Ureter (tissue), 1 donor: ENCODE measurements around the gene RAC2. TPM values are rescaled to one million over a fixed set of nuclear protein-coding genes. Genes with fewer than 3 reads are reported as not detected.

Experiments
- DNase-seq: peaks from one replicate; pipeline ENCODE4 v3.0.0-alpha.2; 2020; ENCODE audit warnings: low spot score
- total RNA-seq: library from RNA; stranded (reverse); gene quantifications from one replicate; pipeline ENCODE4 v1.2.4, GENCODE V29; 2023
- donor health status: DM: yes; HTN: yes; CAD: no.

Gene RAC2
- total RNA-seq, 1 donor from 2014 or later = 30.4 TPM

DNA sequence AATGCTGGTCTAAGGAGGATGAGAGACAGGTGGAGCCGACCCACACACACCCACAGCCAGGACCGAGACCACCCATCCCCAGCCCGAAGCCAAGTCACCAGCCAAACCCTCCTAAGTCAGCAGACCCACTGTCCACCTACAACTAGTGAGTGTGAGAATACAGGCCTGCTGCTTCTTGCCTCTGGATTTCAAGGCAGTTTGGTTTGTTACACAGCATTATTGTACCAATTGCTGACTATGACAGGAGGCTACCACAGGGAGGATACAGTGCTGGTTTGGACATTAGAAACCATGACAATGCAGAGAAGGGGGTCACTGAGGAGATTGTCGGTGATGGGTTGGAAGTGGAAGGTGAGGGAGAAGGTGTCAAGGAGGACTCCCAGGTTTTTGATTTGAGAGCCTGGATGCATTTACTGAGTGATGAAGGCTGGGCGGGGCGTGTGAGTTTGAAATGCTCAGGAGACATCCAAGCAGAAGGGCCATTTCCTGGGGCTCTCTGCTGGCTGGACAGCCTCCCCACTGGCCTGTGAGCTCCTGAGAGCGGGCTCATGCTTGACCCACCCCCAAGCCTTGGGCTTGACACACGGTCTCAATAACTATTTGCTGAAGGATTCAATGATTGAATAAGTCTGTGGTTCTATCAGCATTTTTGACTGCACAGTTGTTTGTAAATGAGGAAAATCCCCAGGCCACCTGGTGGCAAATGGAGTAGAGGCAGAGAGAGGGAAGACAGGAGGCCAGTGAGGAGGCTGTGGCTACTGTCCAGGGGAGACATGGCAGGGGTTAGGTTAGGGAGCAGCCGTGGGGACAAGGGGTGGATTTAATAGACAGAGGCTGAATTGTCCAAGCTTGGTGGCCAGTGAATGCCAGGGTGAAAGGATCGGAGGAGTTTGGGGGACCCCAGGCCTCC, 22.4 kb downstream of the RAC2 start:
- DNase-seq = no peak

DNA sequence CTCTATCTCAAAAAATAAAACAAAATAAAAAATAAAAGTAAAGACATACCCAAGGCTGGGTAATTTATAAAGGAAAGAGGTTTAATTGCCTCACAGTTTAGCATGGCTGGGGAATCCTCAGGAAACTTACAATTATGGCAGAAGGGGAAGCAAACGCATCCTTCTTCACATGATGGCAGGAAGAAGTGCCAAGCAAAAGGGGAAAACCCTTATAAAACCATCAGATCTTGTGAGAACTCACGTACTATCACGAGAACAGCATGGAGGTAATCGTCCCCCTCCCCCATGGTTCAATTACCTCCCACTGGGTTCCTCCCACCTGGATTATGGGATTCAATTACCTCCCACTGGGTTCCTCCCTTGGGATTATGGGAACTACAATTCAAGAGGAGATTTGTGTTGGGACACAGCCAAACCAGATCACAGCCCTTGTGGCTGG, 23.5 kb downstream of the RAC2 start:
- no peak for DNase-seq

DNA sequence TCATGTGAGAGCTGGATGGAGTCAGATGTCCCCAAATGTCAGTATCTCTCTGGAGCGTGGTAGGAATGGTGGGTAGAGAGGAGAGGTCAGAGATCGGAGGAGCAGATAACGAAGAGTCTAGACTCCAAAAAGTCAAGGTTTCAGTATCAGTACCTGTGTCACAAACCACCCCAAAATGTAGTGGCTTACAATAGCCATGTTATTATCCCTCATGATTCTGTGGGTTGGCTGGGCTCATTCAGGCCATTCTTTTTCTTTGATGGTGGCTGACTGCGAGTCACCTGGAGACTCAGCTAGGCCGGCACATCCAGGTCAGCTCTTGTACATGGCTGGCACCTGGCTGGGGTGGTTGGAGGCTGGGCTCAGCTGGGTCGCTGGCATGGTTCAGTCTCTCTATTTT, 24.5 kb downstream of the RAC2 start:
- no peak for DNase-seq

DNA sequence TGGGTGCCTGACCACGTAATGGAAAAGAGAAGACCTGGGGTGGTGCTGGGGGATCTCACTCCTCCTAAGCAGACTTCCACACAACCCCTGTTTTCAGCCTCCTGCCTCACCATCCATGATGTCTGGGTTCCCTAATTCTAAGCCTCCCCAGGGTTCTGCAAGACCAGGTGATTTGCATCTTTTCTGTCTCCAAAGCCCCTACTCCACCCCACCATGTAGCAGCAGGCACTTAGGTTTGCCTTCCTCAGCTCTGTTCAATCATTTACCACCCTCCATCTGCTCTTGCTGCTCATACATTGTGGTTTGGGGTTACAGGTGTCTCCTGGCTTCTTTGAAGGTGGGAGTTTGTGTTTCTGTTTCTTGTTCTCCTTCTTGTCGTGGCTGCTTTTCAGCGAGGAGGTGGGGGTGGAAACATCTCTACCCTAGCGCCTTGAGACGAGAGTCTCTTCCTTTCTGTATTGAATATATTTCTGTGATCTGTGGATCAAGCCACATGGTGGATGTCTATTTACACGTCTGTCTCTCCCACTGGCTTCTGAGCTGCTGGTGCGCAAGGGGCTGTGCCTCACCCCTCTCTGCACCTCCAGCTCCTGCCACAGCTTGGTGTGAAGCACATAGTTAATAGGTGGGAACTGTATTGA, 25.2 kb downstream of the RAC2 start:
- DNase-seq = no peak

DNA sequence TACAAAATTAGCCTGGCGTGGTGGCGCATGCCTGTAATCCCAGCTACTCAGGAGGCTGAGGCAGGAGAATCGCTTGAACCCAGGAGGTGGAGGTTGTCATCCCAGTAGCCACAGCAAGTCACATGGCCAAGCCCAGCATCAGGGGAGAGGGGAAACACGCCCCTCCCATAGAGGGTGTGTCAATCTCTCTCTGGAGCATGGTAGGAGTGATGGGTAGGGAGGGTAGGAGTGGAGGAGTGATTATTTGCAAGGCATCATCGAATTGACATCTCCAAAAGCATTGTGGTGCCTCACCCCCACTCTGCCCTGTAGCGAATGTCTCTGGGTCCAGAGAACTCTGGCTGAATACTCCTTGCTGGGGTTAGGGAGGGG, 25.7 kb downstream of the RAC2 start:
- no peak for DNase-seq

DNA sequence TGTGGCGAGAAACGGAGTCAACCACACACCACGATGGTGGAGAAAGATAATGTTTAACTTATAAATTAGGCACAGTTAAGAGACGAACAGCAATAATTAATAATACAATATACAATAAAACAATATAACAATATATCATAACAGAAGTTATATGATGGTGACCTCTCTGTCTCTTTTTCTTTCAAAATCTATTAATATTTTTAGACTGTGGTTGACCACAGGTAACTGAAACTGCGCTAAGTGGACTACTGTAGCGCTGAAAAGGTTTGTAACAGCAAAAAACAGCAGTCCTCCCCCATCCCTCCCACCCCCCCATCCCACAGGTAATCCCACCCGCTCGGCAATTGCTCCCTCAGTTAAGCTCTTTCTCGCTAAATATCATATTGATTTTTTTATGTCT, 28.2 kb downstream of the RAC2 start:
- no peak for DNase-seq

DNA sequence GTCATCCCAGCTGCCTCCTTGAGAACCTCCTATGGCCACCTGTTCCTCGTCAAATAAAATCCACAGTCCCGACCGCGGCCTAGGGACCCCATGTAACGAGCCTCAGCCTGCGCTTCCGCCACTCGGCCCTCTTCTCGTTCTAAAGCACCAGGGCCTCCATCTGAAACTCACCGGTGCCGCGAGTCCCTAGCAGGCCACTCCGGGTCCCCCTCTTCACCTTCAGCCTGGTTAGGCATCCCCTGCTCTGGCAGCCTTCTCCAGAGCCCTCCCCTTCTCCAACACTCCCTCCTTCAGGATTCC, 29.4 kb downstream of the RAC2 start:
- DNase-seq = no peak

DNA sequence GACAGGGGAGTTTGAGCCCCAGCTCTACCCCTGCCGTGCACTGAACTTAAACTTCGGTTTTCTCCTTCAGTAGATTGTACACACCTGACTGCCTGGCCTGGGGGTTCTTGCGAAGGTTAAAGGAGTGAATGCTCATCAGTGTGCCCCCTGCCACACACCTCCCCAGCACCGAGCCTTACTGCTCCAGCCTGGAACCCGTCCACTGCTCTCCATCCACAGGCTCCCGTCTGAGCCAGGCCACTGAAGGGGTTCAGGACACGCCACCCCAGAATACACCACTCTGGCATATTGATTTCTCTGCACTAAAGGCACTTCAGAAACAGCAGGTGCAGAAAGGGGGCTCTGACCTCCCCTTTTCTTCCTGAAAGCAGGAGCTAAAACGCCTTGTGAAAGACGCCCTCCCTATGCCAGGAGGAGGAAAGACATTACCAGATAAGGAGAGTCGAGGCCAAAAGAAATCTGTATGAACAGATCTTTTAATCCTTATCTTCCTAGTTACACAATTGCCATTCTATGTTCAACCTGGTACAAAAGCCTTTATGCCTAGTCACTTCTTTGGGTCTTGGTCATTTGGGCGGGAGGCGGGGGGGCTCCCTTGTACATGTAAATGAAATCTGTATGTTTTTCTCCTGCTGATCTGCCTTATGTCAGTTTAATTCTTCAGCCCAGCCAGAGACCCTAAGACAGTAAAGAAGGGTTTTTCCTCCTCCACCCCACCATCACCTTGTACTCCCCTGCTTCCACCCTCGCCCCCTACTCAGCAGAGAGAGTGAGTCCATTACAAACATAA, 29.9 kb downstream of the RAC2 start:
- no peak for DNase-seq

DNA sequence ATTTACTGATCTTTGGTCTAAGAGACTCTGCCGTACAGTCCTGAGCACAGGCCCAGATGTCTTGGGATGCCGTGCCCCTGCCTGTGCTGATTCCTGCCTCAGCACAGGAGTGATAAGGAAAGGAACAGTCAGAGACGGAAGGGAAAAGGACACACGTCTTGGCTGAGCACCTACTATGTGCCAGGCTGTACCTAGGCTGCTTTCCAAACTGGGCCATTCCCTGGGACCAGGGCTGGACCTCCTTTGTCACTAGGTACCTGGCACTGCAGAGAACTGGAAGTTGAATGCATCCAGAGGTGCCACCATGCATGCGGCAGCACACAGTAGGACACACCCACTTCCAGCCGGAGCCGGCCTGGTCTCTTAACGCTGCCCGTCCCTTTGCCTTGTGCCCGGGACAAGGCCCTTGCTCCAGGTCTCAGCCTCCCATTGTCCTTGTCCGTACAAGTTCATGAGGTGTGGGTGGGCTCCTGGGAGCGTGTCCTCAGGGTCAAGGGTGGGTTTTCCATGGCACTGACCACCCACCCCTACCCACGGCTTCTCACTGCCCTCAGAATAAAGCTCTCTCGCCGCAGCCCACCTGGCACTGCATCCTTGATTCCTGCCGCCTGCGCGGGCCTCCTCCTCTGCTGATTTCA, 30.7 kb downstream of the RAC2 start:
- no peak for DNase-seq

DNA sequence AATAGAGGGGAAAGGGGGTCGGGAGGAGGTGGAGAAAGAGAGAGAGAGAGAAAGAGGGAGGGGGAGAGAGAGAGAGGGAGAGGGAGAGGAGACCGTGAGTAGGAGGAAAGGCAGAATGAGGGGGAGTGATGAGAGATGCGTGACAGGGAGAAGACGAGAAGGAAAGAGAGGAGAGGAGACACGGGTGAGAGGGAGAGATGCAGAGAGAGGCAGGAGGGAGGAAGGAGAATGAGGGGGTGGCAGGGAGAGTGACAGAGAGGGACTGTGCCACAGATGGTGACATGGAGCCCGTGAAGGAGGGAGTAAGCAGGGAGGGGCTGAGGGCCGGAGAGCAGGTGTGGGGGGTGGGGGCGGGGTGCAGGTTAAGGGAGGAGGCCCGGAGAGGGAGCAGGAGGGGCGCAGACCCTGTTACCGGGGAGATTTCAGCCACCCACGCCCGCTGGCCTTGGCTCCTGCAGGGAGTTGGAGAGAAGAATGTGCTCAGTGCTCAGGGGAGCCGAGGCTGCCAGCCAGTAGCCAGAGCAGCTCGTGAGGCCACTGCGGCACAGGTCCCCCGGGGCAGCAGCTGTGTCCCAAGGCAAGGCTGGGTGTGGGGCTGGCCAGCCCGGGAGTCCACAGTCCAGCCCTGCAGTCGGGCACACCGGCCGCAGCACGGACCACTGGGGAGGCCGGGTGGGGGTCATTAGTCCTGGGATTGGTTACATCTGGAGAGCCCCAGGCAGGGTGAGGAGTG, 31.7 kb downstream of the RAC2 start, which contains the start of gene SSTR3:
Gene SSTR3 (minus strand): TSS at position 304 of the 733 bp plus-strand sequence. CDS start 4,674 bp downstream, outside the sequence.
- DNase-seq = no peak

DNA sequence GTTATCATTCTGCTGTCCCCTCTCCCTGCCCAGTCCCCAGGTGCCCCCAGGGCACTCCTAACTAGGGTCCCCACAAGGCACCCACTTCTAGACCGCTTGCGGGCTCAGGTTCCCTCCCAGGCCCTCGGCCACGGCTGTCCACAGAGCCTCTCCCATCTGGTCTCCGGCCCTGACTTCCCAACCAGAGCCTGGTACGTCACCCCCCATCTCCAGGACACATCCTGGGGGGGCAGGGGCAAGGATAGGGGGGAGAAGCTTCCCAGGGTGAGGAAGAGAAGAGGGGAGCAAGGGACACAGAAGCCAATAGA, 32.2 kb downstream of the RAC2 start:
- DNase-seq = no peak

DNA sequence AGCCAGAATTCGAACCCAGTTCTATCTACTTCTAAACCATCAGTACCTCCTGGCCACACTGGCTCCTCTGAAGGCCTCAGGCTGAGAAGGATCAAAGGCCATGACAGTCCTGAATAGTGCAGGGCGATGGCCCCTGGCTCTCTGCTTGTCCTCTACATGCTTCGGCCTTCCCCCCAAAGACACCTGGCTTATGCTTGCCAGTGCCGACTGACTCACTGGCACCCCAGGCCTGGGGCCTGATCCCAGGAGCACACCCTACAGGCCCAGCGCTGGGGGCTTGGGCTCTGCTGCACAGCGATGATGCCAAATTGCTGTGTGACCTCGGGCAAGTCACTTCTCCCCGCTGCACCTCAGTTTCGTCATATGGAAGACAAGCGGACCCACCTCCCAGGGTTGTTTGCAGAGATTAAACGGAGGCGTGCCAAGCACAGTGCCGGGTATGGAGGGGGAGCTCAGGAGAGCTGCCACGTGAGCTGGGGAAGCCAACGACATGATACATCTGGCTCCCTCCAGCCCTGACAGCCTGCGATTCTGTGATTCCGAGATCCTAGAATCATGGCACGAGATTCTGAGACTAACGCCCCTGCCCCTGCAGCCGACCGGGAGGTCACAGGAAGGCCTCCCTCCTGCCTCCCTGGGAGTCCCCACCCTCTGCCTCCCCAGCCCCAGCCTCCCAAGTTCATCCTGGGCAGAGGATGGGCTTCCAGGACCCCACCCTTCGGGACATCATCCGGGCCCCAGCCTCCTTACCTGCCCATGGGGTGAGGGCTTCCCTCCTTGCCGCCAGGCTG, 32.8 kb downstream of the RAC2 start:
- DNase-seq = no peak

DNA sequence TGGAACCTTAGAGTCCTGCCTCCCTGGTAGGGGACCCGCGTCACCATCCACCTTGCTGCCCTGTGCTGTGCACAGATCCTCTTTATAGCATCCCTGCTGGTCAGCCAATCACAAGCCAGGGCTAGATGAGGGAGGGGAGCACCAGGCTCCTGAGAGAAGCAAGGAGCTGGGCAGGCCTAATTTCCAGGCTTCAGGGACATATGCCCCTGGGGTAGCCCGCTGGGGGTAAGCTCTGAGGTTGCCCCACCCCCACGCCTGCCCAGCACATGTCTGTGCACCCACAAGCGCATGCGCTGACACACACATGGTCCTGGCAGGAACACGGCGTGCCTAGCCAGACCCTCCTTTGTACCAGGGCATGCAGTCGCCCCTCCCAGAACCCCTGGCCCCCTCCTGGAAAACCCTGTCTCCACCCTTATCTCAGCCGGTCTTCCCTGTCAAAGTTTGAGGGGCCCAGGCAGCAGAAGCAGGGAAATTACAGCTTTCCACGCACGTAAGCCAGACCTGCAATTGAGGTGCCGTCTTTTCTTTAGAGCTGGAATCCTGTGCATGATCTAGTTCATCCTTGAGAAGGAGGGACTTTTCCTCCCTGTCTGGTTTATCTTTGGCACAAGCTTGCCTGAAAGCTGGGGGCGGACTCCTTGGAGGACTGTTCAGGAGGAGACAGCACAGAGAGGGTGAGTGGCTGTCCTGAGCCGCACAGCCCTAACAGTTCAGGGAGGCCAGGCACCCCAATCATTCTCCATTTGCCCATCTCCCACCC, 33.8 kb downstream of the RAC2 start:
- no peak for DNase-seq

DNA sequence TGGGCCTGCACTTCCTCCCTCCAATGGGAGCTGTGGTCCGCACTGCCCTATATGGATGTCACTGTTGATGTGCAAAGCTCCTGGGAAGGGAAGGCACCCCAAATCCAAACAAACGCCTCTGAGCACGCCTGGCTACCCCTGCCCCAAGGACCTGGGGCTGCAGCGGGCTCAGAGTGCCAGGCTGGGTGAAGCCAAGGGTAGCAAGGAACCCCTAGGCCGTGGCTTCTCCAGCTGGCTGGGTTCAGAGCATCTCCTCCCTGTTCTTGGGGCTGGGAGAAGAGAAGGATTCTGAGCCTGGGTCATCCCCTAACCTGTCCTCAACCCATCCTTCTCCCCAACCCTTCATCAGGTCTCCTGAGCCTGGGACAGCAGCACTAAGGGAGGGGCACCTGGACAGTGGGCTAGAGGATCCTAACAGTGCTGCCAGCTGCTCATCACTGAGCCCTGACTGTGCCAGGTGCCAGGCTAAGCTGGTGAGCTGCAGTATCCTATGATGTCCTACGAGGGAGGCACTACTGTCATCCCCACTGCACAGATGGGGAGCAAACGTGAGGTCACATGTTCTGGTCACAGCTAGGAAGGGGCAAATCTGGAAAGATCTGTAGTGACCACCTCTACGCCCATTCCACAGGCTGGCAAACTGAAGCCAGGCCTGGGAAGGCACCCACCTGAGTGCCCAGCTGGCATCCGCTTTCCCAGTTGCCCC, 34.8 kb downstream of the RAC2 start:
- no peak for DNase-seq

DNA sequence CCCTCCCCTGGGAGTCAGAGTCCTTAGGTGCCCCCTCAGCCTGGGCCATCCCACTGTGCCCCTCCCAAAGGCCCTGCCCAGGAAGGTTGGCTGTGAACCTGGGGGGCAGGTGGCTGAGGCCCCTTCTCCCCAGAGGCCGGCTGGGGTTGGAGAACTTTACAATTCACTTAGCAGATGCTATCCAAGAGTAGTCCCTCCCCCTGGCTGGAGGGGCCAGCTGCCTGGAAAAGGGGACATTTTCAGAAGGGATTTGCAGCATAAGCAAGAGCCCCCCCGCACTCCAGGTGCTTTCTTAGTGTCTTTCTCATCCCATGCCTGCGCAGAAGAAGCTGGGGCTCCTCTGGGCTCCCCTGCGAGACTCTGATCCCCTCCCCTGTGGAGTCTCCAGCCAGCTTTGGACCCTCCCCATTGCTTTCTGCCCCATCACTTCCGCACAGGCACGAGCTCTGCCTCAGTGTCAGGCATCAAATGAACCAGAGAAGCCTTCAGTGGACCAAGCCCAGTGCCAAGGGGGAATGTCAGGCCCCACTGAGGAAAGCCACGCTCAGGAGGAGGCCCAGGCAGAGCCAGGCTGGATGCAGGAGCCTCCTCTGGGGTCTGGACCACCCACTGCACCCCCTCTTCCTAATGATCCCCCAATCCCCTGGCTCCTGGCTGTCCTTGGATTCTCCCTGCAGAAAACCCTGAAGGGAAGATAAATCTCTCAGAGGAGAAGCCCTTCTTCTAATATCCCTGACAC, 35.5 kb downstream of the RAC2 start:
- no peak for DNase-seq

DNA sequence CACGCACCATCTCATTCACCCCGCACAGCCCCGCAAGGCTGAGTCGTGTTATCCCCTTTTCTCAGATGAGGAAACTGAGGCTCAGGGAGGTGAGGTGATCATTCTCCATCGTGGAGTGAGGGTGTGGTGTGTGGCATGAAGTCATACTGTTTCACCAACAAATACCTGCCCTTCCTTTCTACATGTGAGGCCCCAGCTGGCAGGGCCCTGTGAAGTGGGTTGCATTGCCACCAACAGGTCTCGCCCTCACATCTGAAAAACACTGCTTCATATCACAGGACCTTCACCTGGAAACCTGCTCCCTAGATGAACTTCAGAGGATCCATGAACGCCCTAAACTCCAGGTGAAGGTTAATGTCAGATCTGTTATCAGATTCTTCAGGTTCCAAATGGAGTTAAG, 36.1 kb downstream of the RAC2 start:
- no peak for DNase-seq

DNA sequence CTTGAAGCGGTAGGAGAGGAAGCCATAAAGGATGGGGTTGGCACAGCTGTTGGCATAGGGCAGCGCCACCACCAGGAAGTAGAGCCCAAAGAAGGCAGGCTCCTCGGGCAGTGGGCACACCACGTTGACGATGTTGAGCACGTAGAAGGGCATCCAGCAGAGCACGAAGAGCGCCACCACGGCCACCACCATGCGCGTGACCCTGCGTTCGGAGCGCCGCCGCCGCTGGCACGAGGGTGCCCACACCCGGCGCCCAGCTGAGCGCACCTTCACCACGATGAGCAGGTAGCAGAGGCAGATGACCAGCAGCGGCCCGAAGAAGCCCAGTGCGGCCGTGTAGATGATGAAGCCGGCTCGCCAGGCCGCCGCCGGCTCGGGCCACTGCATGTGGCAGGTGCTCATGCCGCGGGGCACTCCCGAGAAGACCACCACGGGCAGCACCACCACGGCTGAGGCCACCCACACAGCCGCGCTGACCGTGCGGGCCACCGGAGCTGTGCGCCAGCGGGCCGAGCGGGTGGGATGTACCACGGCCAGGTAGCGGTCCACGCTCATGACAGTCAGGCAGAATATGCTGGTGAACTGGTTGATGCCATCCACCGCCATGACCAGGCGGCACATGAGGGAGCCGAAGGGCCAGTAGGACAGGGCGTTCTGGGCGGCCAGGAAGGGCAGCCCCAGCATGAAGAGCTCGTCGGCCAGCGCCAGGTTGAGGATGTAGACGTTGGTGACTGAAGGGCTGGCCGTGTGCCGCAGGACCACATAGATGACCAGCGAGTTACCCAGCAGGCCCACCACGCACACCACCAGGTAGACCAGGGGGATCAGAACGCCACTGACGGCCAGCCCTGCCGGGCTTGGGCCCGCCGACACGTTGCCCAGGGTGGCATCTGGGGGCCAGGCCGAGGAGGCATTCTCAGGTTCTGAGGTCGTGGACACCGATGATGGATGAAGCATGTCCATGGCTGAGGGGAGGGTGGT, 36.9 kb downstream of the RAC2 start:
- no peak for DNase-seq
